Stomach (tissue), 4 donors: Measurements from ENCODE around the gene LAGE3.

Experiments used
- POLR2AphosphoS5 ChIP-seq, 3 donors: sonication (generic); formaldehyde crosslinking; IDR thresholded peaks; one replicate each; pipeline ENCODE4 v1.6.1; 2016; ENCODE audit warnings: antibody characterized with exemption in 3 of 3
- TF ChIP-seq, protein P1 (sequence below), 7 experiments: fragments of 450-650 bp in 4 of 7; fragments of 200-600 bp in 3 of 7; sonication (generic) in 3 of 7; IDR thresholded peaks; one replicate each; pipeline ENCODE4 v1.5.1; 2016 to 2019; ENCODE audit warnings: antibody characterized with exemption in 7 of 7, control low read depth in 2 of 7, mild to moderate bottlenecking in 1 of 7

DNA sequence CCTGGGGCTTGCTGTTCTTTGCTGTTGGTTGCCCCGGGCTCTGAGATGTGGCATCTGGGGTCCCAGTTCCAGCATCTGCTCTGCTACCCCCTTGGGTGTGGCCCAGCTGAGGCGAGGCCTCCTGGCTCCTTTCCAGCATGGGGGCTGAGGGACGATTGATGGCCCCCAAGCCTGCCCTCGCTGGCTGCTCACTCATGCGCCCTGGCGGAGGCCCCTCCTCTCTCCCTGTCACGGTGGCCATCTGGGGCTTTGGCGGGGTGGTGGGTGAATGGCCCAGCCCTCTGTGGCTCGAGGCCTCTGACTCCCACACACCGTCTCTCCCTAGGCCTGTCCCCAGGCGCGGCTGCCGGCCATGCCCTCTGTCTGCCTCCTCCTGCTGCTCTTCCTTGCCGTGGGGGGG is 19.2 kb downstream of the LAGE3 start:
- TF ChIP-seq POLR2AphosphoS5 (IDR thresholded peaks at IDR 0.05): no peak
- TF ChIP-seq, protein P1, sequence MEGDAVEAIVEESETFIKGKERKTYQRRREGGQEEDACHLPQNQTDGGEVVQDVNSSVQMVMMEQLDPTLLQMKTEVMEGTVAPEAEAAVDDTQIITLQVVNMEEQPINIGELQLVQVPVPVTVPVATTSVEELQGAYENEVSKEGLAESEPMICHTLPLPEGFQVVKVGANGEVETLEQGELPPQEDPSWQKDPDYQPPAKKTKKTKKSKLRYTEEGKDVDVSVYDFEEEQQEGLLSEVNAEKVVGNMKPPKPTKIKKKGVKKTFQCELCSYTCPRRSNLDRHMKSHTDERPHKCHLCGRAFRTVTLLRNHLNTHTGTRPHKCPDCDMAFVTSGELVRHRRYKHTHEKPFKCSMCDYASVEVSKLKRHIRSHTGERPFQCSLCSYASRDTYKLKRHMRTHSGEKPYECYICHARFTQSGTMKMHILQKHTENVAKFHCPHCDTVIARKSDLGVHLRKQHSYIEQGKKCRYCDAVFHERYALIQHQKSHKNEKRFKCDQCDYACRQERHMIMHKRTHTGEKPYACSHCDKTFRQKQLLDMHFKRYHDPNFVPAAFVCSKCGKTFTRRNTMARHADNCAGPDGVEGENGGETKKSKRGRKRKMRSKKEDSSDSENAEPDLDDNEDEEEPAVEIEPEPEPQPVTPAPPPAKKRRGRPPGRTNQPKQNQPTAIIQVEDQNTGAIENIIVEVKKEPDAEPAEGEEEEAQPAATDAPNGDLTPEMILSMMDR (IDR thresholded peaks at IDR 0.05): no peak
